NCI-H1694 (cell line): ENCODE results near the gene NFATC2.
"Not testable (repeated sequence)": the region's sequence is repeated elsewhere in the genome, so short reads cannot be mapped to it uniquely, and the experiment has no call there.

Experiments
- DNase-seq: peaks from one replicate; lab custom pipeline; 2025; lab: John Stamatoyannopoulos, UW

NFATC2 gene

DNA sequence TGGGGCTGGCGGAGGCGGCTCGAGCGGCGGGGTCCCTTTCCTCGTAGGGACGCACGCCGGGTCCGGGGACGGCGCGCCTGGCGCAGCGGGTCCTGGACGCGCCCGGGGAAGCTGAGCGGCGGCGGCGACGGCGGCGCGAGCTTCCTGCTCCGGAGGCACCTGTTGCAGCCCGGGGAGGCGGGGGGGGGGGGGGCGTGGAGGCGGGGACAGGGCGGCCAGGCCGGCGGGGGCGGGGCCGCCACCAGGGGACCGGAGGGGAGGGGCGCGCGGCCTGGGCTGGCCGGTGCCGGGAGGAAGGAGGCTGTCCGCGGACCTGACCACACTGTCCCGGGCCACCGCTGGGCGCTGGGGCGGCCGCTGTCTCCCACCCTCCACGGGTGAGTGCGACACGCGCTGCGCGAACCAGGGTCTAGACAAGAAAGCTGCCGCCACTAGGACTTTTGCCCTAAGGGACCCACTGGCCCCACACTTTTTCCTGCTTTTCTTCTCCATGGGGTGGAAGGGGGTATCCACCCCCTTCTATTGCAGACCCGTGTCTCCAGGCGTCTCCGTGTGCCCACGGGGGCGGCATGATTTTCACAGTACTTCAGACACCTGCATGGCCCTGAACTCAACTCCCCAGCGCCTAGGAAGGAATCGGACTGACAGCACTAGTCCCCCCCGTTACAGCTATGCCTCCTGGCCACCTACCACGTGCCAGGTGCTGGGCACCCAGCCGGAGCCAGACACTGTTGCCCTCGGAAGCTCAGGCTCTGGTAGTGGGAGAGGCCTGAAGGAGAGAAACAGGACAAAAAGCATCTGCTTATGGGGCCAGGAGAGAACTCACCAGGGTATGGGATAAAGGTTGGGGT lies at the start of gene NFATC2:
NFATC2 (minus strand) TSS at position 149 of the 851 bp plus-strand sequence. CDS start 220 bp downstream, outside the sequence.
- no peak for DNase-seq

- DNase-seq: no peak
Measured at GRCh38 chr20:51591871-51592270, 49.4 kb upstream of the NFATC2 start.

GRCh38 chr20:51588762-51589161 lies 46.2 kb upstream of the NFATC2 start:
- no peak for DNase-seq

- DNase-seq: no peak
Measured at GRCh38 chr20:51587145-51587544, 44.6 kb upstream of the NFATC2 start.

- no peak for DNase-seq
Measured at GRCh38 chr20:51586005-51586440, 43.5 kb upstream of the NFATC2 start.

GRCh38 chr20:51585148-51585547 lies 42.6 kb upstream of the NFATC2 start:
- no peak for DNase-seq

DNA sequence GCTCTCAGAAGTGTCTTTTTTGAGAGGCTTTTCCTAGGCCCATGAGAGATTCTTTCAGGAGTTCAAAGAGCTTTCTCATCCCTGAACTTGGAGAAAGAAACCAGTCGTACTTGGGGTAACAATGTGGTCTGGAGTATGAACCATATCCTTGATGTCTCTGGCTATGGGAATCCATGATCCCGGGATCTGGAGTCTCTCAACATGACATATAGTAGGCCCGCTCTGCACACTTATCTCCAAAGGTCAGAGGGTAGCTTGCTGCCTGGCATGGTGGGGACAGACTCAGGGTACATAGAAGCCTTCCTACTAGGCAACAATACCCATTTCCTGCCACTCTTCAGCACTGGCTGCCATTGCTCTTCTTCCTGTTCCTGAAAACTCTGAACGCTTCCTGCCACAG lies 42.2 kb upstream of the NFATC2 start:
- no peak for DNase-seq

GRCh38 chr20:51584116-51584515 lies 41.6 kb upstream of the NFATC2 start:
- no peak for DNase-seq

GRCh38 chr20:51583499-51583898 lies 41.0 kb upstream of the NFATC2 start:
- DNase-seq: no peak

GRCh38 chr20:51583073-51583472 lies 40.6 kb upstream of the NFATC2 start:
- DNase-seq: no peak

DNA sequence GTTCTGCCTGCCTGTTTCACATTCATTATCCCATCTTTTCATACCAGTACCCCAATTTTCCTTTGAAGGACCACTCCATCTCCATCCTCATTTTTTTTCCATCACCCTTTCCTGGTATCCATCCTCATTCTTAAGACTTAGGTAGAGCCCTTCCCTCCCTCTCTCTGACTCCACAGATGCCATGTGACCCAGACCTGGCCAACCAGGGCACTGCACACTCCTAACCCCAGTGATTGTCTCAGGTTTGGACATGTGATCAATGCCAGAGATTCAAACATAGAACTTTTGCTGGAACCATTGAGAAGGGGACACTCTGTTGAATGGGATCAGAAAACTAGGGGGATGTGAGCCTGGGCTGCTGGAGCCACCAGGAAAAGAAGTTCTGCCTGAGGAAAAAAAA lies 39.1 kb upstream of the NFATC2 start:
- DNase-seq: no peak

GRCh38 chr20:51579137-51579536 lies 36.6 kb upstream of the NFATC2 start:
- DNase-seq: no peak

DNA sequence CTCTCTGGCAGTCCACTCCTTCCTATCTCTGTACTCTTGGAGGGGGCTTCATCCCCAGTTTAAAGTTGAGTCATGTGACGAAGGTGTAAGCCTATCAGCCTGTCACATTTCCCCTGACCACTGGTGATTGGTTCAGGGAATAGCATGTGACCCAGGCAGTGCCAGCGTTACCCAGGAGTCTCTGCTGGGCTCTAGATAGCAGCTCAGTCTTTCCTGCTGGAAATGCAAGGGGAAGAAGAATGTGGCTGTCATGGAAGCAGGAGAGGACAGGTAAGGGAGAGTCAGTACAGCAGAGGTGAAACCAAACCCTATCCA lies 35.6 kb upstream of the NFATC2 start:
- DNase-seq: no peak

DNA sequence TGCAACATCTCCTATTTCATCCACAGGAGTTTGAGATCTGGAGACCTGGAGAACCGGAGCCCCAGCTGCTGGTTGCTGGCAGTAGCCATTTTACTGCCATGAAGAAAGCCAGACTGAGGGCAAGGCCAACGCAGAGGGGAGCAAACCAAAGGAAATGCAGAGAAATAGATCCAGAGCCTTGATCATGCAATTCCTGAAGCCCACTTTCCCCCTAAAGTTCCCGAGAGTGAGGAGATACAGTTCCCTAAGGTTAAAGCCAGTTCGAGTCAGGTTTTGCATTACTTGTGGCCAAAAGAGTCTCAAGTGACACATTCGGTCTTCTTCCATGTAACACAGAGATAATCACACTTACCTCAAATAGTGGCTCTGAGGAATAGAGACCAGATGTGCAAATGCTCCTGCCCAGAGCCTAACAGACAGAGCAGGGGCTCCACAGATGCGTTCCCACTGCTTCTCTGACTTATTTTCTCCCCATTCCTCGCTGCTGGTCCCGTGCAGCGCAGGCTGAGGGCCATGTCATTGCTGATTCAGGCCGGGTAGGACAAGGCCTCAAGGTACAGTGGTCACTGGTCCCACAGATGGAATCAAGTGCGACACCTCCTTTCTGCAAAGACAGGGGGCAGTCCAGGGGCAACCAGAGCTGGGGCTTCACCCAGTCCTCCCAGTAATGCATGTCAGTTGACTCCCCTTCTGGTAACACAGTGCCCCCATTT lies 35.1 kb upstream of the NFATC2 start:
- no peak for DNase-seq

DNA sequence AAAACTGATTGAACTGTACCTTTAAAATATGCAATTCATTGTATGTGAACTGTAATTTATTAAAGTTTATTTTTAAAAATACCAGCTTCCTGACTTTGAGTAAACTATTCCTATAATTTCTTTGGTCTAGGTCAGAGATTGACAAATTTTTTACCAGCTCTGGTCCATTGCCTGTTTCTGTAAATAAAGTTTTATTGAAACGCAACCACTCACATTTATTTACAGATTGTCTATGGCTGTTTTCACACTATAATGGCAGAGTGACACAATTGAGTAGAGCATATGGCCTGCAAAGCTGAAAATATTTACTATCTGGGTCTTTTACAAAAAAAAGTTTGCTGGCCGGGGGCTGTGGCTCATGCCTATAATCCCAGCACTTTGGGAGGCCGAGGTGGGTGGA lies 33.0 kb upstream of the NFATC2 start:
- no peak for DNase-seq

GRCh38 chr20:51574248-51575033 lies 31.9 kb upstream of the NFATC2 start:
- no peak for DNase-seq

DNA sequence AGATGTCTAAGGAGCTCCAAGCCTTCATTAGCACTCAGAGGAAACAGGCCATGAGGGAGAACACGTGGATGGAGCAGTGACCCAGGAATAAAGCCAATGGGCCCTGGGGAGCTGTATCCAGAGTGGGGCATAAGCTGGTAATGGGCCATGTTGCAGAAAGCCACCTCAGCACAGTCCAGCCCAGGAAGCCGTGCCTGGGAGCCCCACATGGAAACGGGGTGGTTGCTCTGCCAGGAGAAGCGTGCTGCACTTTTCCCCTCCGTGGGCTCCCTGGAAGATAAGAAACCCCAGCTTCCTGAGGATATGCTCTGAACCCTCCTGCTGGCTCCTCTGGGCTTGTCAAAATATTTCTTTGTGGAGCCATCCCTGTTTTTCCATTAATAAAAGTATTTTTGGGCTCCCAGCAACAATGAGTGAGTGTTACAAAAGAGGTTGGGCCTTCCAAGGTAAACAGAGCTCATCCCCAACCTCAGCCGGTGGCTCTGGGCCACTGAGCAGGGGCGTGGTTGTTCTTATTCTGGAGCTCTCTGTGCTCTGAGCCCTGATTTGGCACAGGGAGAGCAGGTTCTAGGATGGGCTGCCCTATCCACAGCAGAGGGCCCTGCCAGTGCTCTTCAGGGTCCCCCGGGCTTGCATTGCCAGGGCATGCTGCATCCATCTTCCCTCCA lies 31.2 kb upstream of the NFATC2 start:
- no peak for DNase-seq

DNA sequence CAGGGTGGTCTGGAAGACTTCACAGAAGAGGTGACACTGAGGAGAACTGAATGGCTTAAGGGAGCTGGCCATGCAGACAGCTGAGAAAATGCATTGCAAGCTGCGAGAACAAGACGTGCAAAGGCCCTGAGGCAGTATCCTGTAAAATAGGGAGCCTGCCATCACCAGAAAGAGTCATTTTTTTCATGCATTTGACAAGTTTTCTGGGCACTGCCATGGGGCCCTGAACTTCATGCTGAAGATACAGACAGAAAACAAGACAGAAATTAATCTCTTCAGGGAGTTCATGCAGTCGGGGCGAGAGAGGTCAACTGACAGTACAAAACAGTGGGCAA lies 28.9 kb upstream of the NFATC2 start:
- DNase-seq: no peak

DNA sequence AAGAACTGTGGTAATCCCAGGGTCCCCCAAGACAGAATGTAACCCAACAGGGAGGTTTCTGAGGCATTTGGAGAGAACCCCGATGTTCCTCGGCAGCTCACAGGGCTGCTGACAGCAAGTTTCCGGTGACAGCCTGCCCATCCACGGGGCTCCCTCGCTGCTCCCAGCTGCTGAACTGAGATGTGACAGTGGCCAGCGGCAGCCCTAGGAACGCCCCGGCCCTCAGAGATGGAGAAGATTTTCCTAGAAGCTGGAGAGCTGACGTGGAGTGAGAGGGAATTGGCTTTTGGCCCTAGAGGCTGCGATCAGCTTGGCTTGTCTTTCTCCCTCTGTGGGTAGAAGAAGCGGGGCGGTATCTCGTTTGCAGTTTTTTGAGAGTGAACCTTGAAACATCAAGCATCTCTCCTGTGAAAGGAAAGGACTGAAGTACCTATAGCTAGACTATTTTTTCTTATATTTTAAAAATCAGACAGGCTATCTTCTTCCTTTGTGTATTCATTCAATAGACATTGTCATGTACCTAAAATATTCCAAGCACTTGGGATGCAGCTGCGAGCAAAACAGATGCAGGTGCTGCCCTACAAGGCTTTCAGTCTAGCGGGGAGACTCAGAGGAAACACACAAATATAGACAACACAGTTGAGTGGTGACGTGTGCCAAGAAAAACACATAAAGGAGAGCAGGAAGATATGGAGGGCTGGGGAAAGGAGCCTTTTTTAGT lies 28.4 kb upstream of the NFATC2 start:
- DNase-seq: no peak

DNA sequence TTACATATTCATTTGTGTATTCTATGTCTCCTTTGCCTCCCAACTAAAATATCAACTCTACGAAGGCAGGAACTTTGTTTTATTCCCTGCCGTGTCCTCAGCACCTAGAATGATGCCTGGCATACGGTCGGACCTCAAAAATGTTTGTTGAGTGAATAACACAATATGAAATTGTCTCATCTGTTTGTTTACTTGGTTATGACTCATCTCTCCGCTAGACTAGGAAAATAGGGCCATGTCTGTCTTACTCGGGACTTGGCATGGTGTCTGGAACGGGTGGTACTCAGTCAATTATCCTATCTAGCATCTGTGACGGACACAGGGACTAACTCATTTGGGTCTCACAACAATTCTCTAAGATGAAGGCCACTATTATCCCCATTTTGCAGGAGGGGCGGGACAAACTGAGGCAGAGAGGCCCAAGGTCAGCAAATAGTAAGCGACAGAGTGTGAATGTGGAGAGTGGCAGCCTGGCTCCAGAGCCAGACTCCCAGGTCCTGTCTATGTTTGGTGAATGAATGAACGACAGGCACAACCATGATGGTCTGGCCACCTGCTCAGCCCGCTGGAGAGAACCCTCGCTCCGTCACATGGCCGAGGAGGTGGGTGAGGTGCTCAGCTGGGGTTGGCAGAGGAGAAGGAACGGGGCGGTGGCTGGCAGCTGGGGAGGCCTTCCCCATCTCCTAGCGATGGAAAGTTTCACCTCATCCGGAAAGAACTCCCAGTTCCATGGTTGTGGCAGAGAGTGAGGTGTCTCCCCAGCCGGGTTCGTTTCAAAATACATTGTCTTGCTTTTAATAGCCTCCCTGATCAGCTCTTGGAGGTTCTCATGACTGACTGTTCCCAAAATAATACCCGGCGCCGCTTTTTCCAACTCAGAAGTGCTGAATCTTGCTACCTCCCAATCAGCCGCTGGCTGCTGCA lies 27.6 kb upstream of the NFATC2 start:
- no peak for DNase-seq

DNA sequence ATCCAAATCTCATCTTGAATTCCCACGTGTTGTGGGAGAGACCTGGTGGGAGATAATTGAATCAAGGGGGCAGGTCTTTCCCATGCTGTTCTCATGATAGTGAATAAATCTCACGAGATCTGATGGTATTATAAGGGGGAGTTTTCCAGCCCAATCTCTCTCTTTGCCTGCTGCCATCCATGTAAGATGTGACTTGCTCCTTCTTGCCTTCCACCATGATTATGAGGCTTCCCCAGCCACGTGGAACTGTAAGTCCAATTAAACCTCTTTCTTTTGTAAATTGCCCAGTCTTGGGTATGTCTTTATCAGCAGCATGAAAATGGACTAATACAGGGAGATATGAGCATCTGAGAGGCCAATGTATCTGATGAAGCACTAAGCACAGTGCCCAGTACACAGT lies 26.0 kb upstream of the NFATC2 start:
- not testable (repeated sequence) for DNase-seq
